ENCODE measurements around the gene GLG1.
"Not testable (repeated sequence)": the region's sequence is repeated elsewhere in the genome, so short reads cannot be mapped to it uniquely, and the experiment has no call there.

GLG1 gene

DNA sequence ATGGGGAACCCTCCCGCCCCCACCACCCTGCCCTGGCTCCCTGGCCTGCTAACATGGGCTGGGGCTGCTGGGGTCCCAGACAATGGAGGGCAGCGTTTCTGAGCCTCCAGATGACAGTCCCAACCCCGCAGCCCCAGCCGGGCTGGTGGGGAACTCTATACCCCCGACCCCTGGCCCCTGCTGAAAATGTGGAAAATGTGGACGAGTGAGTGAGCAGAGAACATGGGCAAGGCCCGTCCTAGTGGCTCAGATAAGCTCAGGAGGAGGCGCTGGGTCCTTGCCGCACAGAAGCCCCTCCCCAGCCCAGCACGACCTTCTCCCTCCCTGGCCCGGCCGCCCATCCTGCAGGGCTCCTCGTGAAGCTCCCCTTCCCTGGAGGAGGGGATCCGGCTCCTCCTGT is 187.1 kb downstream of the GLG1 start:
- not testable (repeated sequence) for H3K36me3 ChIP-seq (ENCODE audit: insufficient read depth, low read length); H2AFZ ChIP-seq (ENCODE audit: low read depth, low read length); H3K4me3 ChIP-seq (ENCODE audit: low read length); H3K27me3 ChIP-seq (ENCODE audit: insufficient read depth, low read length); H3K4me1 ChIP-seq (ENCODE audit: insufficient read depth, low read length); H3K9me3 ChIP-seq (ENCODE audit: low read length)

DNA sequence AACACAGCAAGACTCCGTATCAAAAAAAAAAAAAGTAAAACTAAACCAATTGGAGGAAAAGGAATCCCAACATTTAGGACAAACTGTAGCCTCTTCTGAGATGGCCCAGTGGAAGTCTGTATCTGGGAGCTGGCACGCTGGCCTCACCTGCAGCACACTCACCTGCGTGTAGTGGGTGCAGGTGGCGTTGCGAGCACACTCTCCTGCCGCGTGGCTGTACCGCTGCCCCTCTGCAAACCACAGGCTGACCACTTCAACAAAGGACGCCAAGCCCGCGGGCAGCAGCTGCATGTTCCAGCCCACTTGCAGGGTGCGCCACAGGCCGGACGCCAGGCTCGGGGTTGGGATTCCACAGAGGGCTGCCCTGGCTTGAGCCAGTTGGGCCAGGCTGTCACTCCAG is 189.0 kb downstream of the GLG1 start:
- not testable (repeated sequence) for H3K4me1 ChIP-seq (ENCODE audit: insufficient read depth, low read length); H3K9me3 ChIP-seq (ENCODE audit: low read length); H3K27me3 ChIP-seq (ENCODE audit: insufficient read depth, low read length); H3K4me3 ChIP-seq (ENCODE audit: low read length); H3K36me3 ChIP-seq (ENCODE audit: insufficient read depth, low read length); H2AFZ ChIP-seq (ENCODE audit: low read depth, low read length)

DNA sequence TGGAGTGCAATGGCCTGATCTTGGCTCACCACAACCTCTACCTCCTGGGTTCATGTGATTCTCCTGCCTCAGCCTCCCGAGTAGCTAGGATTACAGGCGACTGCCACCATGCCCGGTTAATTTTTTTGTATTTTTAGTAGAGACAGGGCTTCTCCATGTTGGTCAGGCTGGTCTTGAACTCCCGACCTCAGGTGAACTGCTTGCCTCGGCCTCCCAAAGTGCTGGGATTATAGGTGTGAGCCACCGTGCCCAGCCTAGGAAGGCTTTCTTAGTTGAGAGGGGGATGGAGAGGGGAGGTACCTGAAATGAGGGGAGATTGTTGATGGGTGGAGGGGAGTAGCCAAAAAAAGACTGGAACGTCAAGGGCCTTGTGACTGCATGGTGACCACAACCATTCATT is 193.0 kb downstream of the GLG1 start:
- H3K36me3 ChIP-seq (ENCODE audit: insufficient read depth, low read length); H3K27me3 ChIP-seq (ENCODE audit: insufficient read depth, low read length); H2AFZ ChIP-seq (ENCODE audit: low read depth, low read length); H3K4me1 ChIP-seq (ENCODE audit: insufficient read depth, low read length); H3K4me3 ChIP-seq (ENCODE audit: low read length); H3K9me3 ChIP-seq (ENCODE audit: low read length): not testable (repeated sequence)

DNA sequence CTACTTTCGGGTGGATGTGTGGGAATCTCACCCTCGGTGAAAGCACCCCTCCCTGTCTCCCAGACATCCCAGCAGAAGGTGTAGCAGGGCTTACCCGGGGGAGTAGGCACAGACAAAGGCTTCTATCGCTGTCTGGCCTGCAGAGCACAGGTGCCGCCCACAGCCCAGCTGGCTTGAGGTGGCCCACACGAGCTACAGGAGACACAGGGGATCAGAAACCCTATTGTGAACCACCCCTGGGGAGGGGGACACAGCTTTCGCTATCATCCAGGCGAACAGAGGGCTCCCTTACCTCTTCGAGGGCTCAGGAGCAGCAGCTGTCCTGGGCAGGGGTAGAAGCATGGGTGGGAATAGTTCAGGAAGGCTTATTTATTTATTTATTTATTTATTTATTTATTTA is 193.4 kb downstream of the GLG1 start:
- not testable (repeated sequence) for H3K4me1 ChIP-seq (ENCODE audit: insufficient read depth, low read length); H2AFZ ChIP-seq (ENCODE audit: low read depth, low read length); H3K4me3 ChIP-seq (ENCODE audit: low read length); H3K27me3 ChIP-seq (ENCODE audit: insufficient read depth, low read length); H3K9me3 ChIP-seq (ENCODE audit: low read length); H3K36me3 ChIP-seq (ENCODE audit: insufficient read depth, low read length)

DNA sequence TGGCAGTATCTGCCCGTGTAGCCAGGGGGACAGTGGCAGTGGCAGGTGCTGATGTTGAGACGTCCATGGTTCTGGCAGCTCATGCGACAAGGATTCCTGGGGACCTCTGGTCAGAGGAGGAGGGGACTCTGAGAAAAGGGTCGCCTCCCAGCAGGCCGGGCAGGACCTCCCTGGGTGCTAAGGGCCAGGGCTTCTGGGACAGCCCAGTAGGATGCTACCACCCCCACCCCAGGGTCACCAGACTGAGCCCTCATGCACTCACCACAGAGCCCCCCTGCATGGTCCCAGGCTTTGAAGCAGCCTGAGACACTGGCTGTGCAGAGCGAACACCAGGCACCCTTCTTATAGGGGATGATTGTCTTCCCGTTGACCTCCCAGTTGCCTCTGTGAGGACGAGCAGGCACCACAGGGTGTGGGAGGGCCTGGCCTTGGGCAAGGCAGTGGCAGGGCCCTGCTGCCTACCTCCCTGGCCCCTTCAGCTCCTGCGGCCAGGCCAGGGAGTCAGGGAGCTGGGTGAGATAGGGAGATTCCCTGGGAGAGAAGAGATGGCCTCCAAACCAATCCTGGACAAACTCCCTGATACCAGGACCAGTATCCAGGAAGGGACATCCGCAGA is 194.0 kb downstream of the GLG1 start:
- not testable (repeated sequence) for H3K27me3 ChIP-seq (ENCODE audit: insufficient read depth, low read length); H3K36me3 ChIP-seq (ENCODE audit: insufficient read depth, low read length); H2AFZ ChIP-seq (ENCODE audit: low read depth, low read length); H3K4me3 ChIP-seq (ENCODE audit: low read length); H3K9me3 ChIP-seq (ENCODE audit: low read length); H3K4me1 ChIP-seq (ENCODE audit: insufficient read depth, low read length)

DNA sequence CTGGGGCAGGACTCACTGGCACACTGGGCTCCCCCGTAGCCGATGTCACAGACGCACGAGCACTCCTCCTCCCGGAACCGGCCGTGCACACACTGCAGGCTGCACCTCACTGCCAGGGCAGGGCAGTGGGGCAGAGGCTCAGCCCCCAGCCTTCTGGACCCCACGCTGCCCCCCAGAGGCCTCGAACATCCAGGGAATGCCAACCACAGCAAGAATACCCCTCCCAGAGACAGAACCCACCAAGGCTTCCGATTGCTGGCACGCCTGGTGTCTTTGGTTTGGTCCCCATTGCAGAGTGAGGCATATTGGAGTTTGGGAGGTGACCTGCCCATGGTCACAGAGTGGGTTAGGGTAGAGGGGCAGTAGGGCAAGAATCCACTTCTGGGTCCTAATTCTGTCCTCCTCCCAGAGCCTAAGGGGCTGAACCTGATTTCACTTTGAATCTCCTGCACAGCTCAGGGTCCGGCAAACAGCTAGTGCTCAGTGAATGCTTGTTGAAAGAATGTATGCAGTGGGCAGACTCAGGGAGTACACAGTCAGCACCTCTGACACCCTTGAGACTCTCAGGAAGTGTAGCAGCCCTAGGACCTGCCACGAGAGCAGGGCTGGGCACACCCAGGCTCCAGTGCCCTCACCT is 194.7 kb downstream of the GLG1 start:
- not testable (repeated sequence) for H2AFZ ChIP-seq (ENCODE audit: low read depth, low read length); H3K4me3 ChIP-seq (ENCODE audit: low read length); H3K36me3 ChIP-seq (ENCODE audit: insufficient read depth, low read length); H3K9me3 ChIP-seq (ENCODE audit: low read length); H3K4me1 ChIP-seq (ENCODE audit: insufficient read depth, low read length); H3K27me3 ChIP-seq (ENCODE audit: insufficient read depth, low read length)

DNA sequence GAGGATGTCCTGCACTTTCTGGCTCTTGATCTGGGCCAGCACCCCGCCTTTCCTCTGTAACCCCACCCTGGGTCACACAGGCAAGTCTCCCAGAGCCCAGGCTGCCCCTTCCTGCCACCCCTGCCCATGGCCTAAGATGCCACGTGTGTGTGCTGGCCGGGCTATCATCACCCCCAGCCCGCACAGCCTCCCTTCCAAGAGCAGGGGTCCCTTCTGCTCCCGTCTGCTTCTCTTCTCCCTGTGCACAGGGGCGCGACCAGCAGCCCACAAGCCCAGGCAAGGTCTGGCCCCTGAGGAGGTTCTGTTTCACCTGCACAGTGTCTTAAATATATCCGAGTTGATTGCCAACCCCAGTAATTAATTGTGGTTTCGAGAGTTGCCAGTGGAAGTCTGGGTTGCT is 195.9 kb downstream of the GLG1 start:
- not testable (repeated sequence) for H3K4me3 ChIP-seq (ENCODE audit: low read length); H3K36me3 ChIP-seq (ENCODE audit: insufficient read depth, low read length); H2AFZ ChIP-seq (ENCODE audit: low read depth, low read length); H3K27me3 ChIP-seq (ENCODE audit: insufficient read depth, low read length); H3K9me3 ChIP-seq (ENCODE audit: low read length); H3K4me1 ChIP-seq (ENCODE audit: insufficient read depth, low read length)

DNA sequence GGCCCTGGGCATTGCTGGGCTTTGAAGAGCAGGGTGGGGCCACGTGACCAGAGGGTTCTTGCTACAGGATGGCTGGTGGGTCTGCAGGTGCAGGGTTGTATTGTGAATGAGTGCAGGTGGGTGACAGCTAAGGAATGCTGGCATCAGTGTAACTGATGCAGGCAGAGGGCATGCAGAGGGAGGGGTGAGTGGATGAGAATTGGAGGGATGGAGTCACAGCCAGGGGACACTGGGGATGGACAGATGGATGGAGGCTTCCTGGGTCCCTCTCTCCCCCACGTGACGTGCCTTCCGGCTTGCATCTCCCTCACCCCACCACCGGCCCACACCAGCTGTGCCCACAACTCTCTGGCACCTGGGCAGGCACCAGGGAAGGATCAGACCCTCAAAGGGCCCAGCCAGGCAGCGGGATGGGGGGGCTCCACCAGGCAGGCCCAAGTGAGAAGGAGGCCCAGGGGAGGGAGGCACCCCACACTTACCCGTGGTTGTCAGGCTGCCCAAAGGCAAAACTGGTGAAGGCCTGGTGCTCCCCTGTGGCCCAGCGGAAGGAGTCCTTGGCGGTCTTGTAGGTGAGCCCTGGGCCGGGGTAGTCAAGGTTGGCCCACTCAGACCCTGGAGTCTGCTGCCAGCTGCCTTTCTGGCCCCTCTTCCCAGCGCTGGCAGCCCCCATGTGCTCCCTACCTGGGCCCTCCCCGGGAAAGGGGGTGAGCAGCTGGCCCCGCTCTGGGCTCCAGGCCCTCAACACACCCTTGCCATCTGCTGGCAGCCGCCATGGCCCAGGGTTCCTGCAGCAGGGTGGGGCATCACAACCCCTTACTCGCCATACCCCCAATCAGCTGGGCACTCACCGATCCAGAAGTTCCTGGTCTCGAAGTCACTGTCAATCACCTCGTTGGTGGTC is 196.6 kb downstream of the GLG1 start:
- H3K36me3 ChIP-seq (ENCODE audit: insufficient read depth, low read length); H2AFZ ChIP-seq (ENCODE audit: low read depth, low read length); H3K27me3 ChIP-seq (ENCODE audit: insufficient read depth, low read length); H3K9me3 ChIP-seq (ENCODE audit: low read length); H3K4me3 ChIP-seq (ENCODE audit: low read length); H3K4me1 ChIP-seq (ENCODE audit: insufficient read depth, low read length): not testable (repeated sequence)

DNA sequence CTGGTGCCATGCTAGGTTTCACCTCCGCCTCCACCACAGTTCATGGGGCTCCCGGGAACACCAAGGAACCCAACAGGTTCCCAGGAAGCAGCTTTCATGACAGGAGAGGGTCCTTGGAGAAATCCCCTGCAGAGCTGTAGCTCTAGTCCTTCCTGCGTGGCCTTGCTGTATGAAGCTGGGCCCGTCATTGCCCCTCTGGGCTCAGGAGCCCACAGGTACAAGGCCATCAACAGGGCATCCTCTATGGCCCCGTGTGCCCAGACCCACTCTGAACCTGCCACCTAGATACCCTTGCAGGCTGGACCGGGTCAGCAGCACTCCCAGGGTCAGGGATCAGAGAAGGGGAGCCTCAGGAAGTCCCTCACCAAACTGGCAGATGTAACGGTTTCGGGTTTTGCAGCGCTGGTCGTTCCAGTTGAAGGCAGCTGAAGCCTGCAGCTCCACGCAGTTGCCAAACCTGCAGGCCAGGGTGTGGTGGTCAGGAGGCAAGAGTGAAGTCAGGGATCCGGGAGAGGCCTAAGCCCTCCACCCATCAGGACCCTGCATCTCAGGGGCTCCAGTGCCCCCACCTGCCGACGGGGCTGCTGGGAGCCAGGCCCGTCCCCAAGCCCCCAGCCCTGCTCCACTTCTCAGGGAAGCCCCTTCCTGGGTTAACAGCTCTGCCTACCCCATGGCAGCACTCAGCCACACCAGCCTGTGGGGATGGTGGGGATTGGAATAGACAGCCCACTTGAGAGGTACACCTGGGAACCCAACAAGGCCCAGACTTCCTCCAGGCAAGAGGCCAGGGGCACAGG is 197.5 kb downstream of the GLG1 start:
- not testable (repeated sequence) for H3K36me3 ChIP-seq (ENCODE audit: insufficient read depth, low read length); H3K9me3 ChIP-seq (ENCODE audit: low read length); H2AFZ ChIP-seq (ENCODE audit: low read depth, low read length); H3K4me3 ChIP-seq (ENCODE audit: low read length); H3K4me1 ChIP-seq (ENCODE audit: insufficient read depth, low read length); H3K27me3 ChIP-seq (ENCODE audit: insufficient read depth, low read length)

DNA sequence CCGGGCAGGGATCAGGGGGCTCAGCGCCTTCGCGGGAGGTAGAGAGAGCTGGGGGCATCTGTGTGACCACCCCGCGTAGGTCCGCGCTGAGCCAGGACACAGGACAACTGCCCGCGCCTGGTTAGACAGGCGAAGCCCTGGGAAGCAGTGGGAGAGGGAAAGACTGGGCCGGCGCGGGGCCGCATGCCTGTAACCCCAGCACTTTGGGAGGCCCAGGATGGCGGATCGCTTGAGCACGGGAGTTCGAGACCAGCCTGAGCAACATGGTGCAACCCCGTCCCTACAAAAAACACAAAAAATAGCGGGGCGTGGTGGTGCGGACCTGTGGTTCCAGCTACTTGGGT is 199.6 kb downstream of the GLG1 start:
- H3K4me1 ChIP-seq (ENCODE audit: insufficient read depth, low read length); H3K27me3 ChIP-seq (ENCODE audit: insufficient read depth, low read length); H2AFZ ChIP-seq (ENCODE audit: low read depth, low read length); H3K9me3 ChIP-seq (ENCODE audit: low read length); H3K36me3 ChIP-seq (ENCODE audit: insufficient read depth, low read length); H3K4me3 ChIP-seq (ENCODE audit: low read length): not testable (repeated sequence)

DNA sequence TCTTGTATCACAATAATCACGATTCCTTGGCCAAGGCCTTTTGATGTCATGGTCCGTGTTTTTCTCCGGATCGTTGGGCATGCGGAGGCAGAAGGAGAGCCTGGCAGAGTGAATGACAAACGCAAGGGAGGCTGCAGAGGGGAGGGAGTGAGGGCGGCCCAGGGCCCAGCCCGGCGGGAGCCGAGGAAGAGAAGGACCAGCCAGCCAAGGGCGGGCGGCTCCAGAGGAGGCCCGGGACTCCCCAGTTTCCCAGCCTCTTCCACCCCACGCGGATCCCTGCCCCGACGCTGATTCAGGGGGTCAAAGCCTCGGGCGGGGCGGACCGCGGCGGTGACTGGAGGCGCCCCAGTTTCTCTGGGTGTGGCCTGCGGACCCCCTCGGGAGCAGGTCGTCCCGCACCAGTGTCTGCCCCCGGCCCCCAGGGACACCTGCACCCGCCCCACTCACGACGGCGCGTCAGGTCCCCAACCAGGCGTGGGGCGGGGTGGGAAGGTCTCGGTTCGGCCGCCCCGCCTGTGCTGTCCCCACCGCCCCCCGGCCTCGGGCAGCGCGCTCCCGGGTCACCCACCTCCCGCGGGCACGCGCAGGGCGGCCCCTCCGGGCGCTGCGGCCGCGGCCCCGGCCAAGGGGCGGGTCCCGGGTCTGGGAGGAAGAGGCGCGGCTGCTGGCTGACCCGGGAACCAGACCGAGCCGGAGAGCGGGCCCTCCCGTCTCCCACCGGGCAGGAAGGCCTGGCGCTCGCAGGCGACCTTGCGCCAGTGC is 200.1 kb downstream of the GLG1 start:
- not testable (repeated sequence) for H3K36me3 ChIP-seq (ENCODE audit: insufficient read depth, low read length); H3K4me1 ChIP-seq (ENCODE audit: insufficient read depth, low read length); H3K4me3 ChIP-seq (ENCODE audit: low read length); H3K27me3 ChIP-seq (ENCODE audit: insufficient read depth, low read length); H3K9me3 ChIP-seq (ENCODE audit: low read length); H2AFZ ChIP-seq (ENCODE audit: low read depth, low read length)

DNA sequence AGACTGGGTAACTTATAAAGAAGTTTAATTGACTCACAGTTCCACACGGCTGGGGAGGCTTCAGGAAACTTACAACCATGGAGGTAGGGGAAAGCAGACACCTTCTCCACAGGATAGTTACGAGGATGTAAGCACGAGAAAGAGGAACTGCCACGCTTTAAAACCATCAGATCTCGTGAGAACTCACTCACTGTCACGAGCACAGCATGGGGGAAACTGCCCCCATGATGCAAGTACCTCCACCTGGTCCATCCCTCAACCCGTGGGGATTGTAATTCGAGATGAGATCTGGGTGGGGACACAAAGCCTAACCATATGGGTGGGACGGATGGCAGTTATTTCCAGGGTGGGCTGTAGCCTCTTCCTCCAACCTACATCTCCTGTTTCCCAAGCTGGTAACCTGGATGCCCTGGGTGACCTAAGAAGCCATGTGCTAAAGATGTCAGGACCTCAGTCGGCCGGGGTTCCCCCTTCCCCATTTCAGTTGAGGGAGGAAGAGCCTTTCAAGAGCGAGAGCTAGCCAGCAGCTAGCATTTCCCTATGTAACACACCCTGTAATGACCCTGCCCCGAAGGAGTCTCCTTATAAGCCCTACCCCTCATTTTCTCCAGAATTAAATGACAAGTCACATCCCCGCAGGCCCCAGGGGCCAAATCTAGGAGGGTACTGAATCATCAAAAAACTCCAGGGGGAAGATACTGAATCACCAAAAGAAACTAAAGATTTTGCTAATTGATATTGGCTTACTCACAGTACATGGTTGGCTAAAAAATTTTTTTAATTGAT is 202.6 kb downstream of the GLG1 start:
- H3K4me1 ChIP-seq (ENCODE audit: insufficient read depth, low read length); H3K9me3 ChIP-seq (ENCODE audit: low read length); H3K36me3 ChIP-seq (ENCODE audit: insufficient read depth, low read length); H3K4me3 ChIP-seq (ENCODE audit: low read length); H2AFZ ChIP-seq (ENCODE audit: low read depth, low read length); H3K27me3 ChIP-seq (ENCODE audit: insufficient read depth, low read length): not testable (repeated sequence)

Measured in neuron (in vitro differentiated cells).